Stimulated activated naive CD8-positive, alpha-beta T cell treated with anti-CD3 and anti-CD28 coated beads, Interleukin-15, amount 100 ng/mL, for 72 hours (primary cell): Measurements from ENCODE around the gene EIF5A2.

Experiments used
- ATAC-seq: fragments of 150-1000 bp; cut with Tn5 transposase; 2 replicates; pipeline ENCODE4 v1.10.0; 2021; ENCODE audit warnings: mild to moderate bottlenecking, moderate library complexity
- DNase-seq, 2 donors: peaks; one replicate each; pipeline ENCODE4 v3.0.0; 2021 to 2022
- H3K27ac Mint-ChIP-seq, 2 donors: one replicate each; pipeline ENCODE4 v1.8.0; 2022; ENCODE audit warnings: mild to moderate bottlenecking in 2 of 2, mixed read lengths in 2 of 2, moderate library complexity in 2 of 2
- H3K27me3 Mint-ChIP-seq: one replicate; pipeline ENCODE4 v1.8.0; 2022; ENCODE audit warnings: mixed read lengths
- H3K4me1 Mint-ChIP-seq: one replicate; pipeline ENCODE4 v1.8.0; 2022; ENCODE audit warnings: mild to moderate bottlenecking, mixed read lengths
- H3K4me3 Mint-ChIP-seq, 2 donors: one replicate each; pipeline ENCODE4 v1.8.0; 2022; ENCODE audit warnings: mild to moderate bottlenecking in 2 of 2, mixed read lengths in 2 of 2, moderate library complexity in 1 of 2
- H3K9me3 Mint-ChIP-seq, 2 donors: one replicate each; pipeline ENCODE4 v1.8.0; 2022; ENCODE audit warnings: mixed read lengths in 2 of 2

Gene EIF5A2

GRCh38 chr3:170840291-170840859 lies 68.1 kb downstream of the EIF5A2 start:
- no peaks in the 10 kb centered on the region for H3K9me3 Mint-ChIP-seq
- H3K27ac Mint-ChIP-seq: no peak overlapping the region
- DNase-seq (no peak), ATAC-seq (no peak)
- no peaks in the 10 kb centered on the region for H3K4me1 Mint-ChIP-seq
- no peak overlapping the region for H3K4me3 Mint-ChIP-seq
- peaks cover 28% of the 10 kb centered on the region for H3K27me3 Mint-ChIP-seq

- Mint-ChIP-seq H3K4me3 (no peak overlapping the region), H3K9me3 (no peaks in the 10 kb centered on the region), H3K27ac (no peak overlapping the region), H3K4me1 (no peaks in the 10 kb centered on the region), H3K27me3 (peaks cover 25% of the 10 kb centered on the region)
- DNase-seq (no peak), ATAC-seq (no peak)
Observed at GRCh38 chr3:170839518-170840100, 68.8 kb downstream of the EIF5A2 start.
